Measurements from ENCODE around the gene YLPM1. TPM values are rescaled to one million over a fixed set of nuclear protein-coding genes. Genes with fewer than 3 reads are reported as not detected.

YLPM1 gene
- total RNA-seq, 2 donors from 2014 or later, result 62.6 to 67.1 TPM

DNA sequence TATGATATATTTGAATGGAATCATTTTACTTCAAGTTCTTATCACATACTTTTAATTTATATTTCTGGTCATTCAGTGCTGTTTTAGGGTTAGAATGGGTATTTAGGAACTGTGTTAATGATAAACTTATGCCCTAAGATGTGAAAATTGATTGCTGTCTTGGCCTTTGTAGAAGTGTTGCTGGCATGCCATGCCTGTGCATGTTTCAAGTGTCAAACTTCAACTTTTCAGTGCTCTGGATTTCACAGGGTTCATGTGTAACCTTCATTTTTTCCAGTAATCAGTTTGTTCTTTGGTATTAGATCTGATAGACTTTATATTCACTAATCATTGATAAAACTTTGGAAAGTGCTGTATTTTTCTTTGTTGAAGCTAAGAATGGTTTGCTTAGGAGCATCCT, 36.6 kb downstream of the YLPM1 start:
- Mint-ChIP-seq H3K4me1 (ENCODE audit: low read depth) (peaks cover 6% of the 10 kb centered on the region), H3K27me3 (ENCODE audit: low read depth) (no peaks in the 10 kb centered on the region), H3K4me3 (no peak overlapping the region), H3K9me3 (no peaks in the 10 kb centered on the region), H3K27ac (no peak overlapping the region), H3K36me3 (ENCODE audit: insufficient read depth in 2 of 2) (peaks cover 9 to 25% of the 10 kb centered on the region in 2 donors)
- ATAC-seq (replicated peaks in 1 of 2) (no peak), DNase-seq (no peak)

DNA sequence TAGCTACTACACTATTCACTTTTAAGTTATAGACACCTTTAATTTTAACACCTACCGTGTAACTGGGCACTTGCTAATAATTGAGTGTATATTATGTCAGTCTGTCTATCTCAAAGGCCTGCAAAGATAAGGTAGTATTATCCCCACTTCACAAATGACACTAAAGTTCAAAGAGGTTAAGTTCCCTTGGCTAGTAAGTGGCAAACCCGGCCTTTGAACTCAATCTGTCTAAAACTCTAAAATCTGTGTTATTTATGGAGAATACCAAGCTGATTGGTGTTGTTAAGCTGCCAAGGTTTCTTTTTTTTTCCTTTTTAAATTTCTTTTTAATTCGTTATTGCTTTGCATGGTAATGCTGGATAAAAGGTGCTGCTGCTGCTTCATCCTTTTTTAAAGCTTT, 37.7 kb downstream of the YLPM1 start:
- H3K27ac Mint-ChIP-seq, result no peak overlapping the region
- H3K4me3 Mint-ChIP-seq, result no peak overlapping the region
- peaks cover 6% of the 10 kb centered on the region for H3K4me1 Mint-ChIP-seq (ENCODE audit: low read depth)
- no peak for DNase-seq
- no peaks in the 10 kb centered on the region for H3K27me3 Mint-ChIP-seq (ENCODE audit: low read depth)
- no peaks in the 10 kb centered on the region for H3K9me3 Mint-ChIP-seq
- H3K36me3 Mint-ChIP-seq (ENCODE audit: insufficient read depth in 2 of 2), result peaks cover 9 to 25% of the 10 kb centered on the region in 2 donors
- ATAC-seq (replicated peaks in 1 of 2), result no peak

DNA sequence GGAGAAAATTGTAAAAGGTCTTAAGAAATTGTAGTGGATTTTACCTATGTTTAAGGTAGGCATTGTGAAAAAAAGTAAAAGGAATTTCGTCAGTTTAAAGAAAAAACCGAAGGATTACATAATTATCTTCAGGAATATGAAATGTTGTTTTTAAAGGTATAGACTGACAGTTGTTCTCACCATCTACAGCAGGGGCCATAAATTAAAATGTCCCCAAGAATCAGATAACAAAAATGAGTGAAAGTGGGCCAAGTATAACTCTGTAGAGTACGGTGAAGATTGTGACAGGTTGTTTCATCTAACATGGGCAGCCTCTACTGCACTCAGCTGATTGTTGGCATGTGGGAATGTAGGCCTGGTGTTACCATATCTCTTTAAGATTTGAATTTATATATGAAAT, 38.3 kb downstream of the YLPM1 start:
- Mint-ChIP-seq H3K27me3 (ENCODE audit: low read depth) (no peaks in the 10 kb centered on the region), H3K27ac (no peak overlapping the region), H3K36me3 (ENCODE audit: insufficient read depth in 2 of 2) (peaks cover 9 to 25% of the 10 kb centered on the region in 2 donors), H3K9me3 (no peaks in the 10 kb centered on the region), H3K4me1 (ENCODE audit: low read depth) (peaks cover 6% of the 10 kb centered on the region), H3K4me3 (no peak overlapping the region)
- DNase-seq (no peak), ATAC-seq (replicated peaks in 1 of 2) (no peak)

DNA sequence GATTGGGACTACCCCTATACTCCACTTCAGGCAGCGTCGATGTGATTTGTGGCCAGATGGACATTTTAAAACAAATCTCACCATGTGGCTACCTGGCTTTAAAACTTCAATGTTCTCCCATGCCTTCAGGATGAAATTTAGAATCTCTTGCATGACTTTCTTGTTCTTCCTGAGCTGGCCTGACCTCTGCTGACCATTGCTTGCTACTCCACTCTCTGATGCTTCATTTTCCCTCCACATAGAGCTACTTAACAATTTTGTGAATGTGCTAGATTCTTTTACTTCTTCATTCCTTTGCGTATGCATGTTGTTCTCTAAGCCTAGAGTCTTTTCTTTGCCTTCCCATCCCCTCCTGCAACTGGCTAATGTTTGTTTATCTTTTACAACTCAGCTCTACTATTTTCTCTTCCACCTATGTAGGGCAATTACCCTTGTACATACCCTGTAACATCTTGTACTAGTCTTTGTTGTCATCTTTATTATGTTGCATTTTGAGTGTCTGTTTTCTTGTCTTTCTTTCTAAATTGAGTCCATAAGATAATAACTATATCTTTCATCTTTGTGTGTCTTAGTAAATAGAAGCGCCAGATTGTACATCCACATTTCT, 41.2 kb downstream of the YLPM1 start:
- DNase-seq, result peak; percentile 9 to 21
- Mint-ChIP-seq H3K36me3 (ENCODE audit: insufficient read depth in 2 of 2) (peaks cover 3 to 23% of the 10 kb centered on the region in 2 donors), H3K27ac (no peak overlapping the region), H3K9me3 (no peaks in the 10 kb centered on the region), H3K27me3 (ENCODE audit: low read depth) (no peaks in the 10 kb centered on the region), H3K4me1 (ENCODE audit: low read depth) (no peaks in the 10 kb centered on the region), H3K4me3 (no peak overlapping the region)
- peak in 1 of 2 donors; percentile 47 for ATAC-seq (replicated peaks in 1 of 2)

DNA sequence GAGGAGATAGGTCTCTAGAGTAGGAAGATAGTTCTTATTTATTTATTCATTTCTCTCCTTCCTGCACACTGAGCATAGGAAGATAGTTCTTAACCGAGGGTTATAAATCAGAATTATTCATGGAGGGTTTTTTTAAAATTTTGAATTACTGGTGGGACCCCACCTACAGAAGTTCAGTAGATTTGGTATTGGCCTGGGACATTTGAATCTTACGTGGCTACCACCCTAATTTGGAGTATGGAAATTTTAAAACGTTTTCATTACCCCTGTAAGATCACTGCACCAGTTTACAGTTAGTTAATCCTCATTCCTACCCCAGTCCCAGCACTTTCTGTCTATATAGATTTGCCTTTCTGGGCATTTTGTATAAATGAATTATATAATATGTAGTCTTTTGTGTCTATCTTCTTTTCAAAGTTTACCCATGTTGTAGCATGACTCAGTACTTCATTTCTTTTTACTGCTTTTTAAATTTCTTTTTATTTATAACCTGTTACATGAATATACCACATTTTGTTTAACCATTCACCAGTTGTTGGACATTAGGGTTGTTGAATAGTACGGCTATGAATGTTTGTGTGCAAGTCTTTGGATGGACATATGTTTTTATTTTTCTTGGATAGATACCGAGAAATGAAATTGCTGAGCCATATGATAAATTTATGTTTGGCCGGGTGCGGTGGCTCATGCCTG, 44.9 kb downstream of the YLPM1 start:
- Mint-ChIP-seq H3K36me3 (ENCODE audit: insufficient read depth in 2 of 2) (peaks cover 5 to 39% of the 10 kb centered on the region in 2 donors), H3K4me3 (no peak overlapping the region), H3K9me3 (no peaks in the 10 kb centered on the region), H3K27me3 (ENCODE audit: low read depth) (no peaks in the 10 kb centered on the region), H3K4me1 (ENCODE audit: low read depth) (no peaks in the 10 kb centered on the region), H3K27ac (no peak overlapping the region)
- DNase-seq, result no peak
- ATAC-seq (replicated peaks in 1 of 2), result no peak

GRCh38 chr14:74816124-74816523, 53.0 kb downstream of the YLPM1 start:
- H3K27ac Mint-ChIP-seq, result no peak overlapping the region
- ATAC-seq (replicated peaks in 1 of 2) (no peak), DNase-seq (no peak)
- H3K27me3 Mint-ChIP-seq (ENCODE audit: low read depth), result no peaks in the 10 kb centered on the region
- H3K9me3 Mint-ChIP-seq, result no peaks in the 10 kb centered on the region
- H3K4me1 Mint-ChIP-seq (ENCODE audit: low read depth), result peaks cover 5% of the 10 kb centered on the region
- no peak overlapping the region for H3K4me3 Mint-ChIP-seq
- H3K36me3 Mint-ChIP-seq (ENCODE audit: insufficient read depth in 2 of 2), result peaks cover 9 to 47% of the 10 kb centered on the region in 2 donors

- no peak overlapping the region for H3K4me3 Mint-ChIP-seq
- ATAC-seq (replicated peaks in 1 of 2) (no peak), DNase-seq (no peak)
- peaks cover 8 to 35% of the 10 kb centered on the region in 2 donors for H3K36me3 Mint-ChIP-seq (ENCODE audit: insufficient read depth in 2 of 2)
- H3K27me3 Mint-ChIP-seq (ENCODE audit: low read depth), result no peaks in the 10 kb centered on the region
- peak overlapping the region; percentile 67 for H3K27ac Mint-ChIP-seq
- H3K9me3 Mint-ChIP-seq, result no peaks in the 10 kb centered on the region
- peaks cover 5% of the 10 kb centered on the region for H3K4me1 Mint-ChIP-seq (ENCODE audit: low read depth)
Measured at GRCh38 chr14:74820288-74820687, 57.2 kb downstream of the YLPM1 start.

GRCh38 chr14:74821267-74821915, 58.3 kb downstream of the YLPM1 start:
- Mint-ChIP-seq H3K27me3 (ENCODE audit: low read depth) (no peaks in the 10 kb centered on the region), H3K4me1 (ENCODE audit: low read depth) (peaks cover 5% of the 10 kb centered on the region), H3K4me3 (no peak overlapping the region), H3K9me3 (no peaks in the 10 kb centered on the region), H3K36me3 (ENCODE audit: insufficient read depth in 2 of 2) (peaks cover 4 to 25% of the 10 kb centered on the region in 2 donors), H3K27ac (no peak overlapping the region)
- ATAC-seq (replicated peaks in 1 of 2) (no peak), DNase-seq (no peak)

GRCh38 chr14:74824997-74825396, 61.9 kb downstream of the YLPM1 start:
- no peaks in the 10 kb centered on the region for H3K27me3 Mint-ChIP-seq (ENCODE audit: low read depth)
- no peak overlapping the region for H3K27ac Mint-ChIP-seq
- no peaks in the 10 kb centered on the region for H3K4me1 Mint-ChIP-seq (ENCODE audit: low read depth)
- no peak overlapping the region for H3K4me3 Mint-ChIP-seq
- no peak for ATAC-seq (replicated peaks in 1 of 2)
- no peaks in the 10 kb centered on the region for H3K9me3 Mint-ChIP-seq
- DNase-seq, result no peak
- H3K36me3 Mint-ChIP-seq (ENCODE audit: insufficient read depth in 2 of 2), result peaks cover 0 to 20% of the 10 kb centered on the region in 2 donors

GRCh38 chr14:74826574-74826973, 63.5 kb downstream of the YLPM1 start:
- H3K4me1 Mint-ChIP-seq (ENCODE audit: low read depth), result no peaks in the 10 kb centered on the region
- no peak overlapping the region for H3K4me3 Mint-ChIP-seq
- no peak overlapping the region for H3K27ac Mint-ChIP-seq
- ATAC-seq (replicated peaks in 1 of 2), result no peak
- no peaks in the 10 kb centered on the region for H3K27me3 Mint-ChIP-seq (ENCODE audit: low read depth)
- no peak for DNase-seq
- no peaks in the 10 kb centered on the region for H3K9me3 Mint-ChIP-seq
- peaks cover 0 to 20% of the 10 kb centered on the region in 2 donors for H3K36me3 Mint-ChIP-seq (ENCODE audit: insufficient read depth in 2 of 2)

DNA sequence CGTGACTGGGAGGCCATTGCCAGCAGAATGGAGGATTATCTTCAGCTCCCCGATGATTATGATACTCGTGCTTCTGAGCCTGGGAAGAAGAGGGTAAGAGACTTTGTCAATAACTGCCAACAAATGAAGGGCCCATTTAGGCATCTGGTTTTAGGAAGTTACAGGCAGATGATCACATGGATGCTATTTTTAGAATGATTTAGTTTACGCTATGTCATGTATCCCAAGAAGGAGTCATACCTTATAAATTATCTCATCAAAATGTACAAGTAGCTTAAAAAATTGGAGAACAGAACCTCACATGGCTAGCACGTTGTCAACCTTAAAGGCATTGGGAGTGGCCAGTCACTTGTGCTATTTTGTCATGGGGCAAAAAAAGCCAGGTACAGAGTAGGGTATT, 66.1 kb downstream of the YLPM1 start:
- DNase-seq (no peak), ATAC-seq (replicated peaks in 1 of 2) (no peak)
- Mint-ChIP-seq H3K4me3 (no peak overlapping the region), H3K27ac (no peak overlapping the region), H3K9me3 (no peaks in the 10 kb centered on the region), H3K36me3 (ENCODE audit: insufficient read depth in 2 of 2) (peaks cover 0 to 18% of the 10 kb centered on the region in 2 donors), H3K4me1 (ENCODE audit: low read depth) (peaks cover 1% of the 10 kb centered on the region), H3K27me3 (ENCODE audit: low read depth) (no peaks in the 10 kb centered on the region)

DNA sequence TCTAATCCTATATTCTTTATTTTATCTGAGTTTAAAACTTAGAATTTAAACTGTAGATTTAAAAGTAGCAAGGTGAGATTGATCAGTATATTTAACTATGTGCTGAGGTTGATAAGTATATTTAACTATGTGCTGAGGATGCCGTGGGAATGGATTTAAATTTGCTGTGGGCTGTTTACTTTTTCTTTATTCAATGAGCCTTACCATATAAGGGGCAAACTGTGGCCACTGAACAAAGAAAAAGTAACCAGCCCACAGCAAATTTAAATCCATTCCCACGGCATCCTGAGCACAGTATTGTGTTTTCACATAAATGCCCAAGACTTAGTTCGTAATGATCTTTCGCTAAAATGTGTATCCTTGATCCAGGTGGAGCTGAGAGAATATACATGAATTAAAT, 69.7 kb downstream of the YLPM1 start:
- no peak for ATAC-seq (replicated peaks in 1 of 2)
- DNase-seq, result no peak
- peaks cover 37% of the 10 kb centered on the region for H3K4me1 Mint-ChIP-seq (ENCODE audit: low read depth)
- peaks cover 2 to 18% of the 10 kb centered on the region in 2 donors for H3K36me3 Mint-ChIP-seq (ENCODE audit: insufficient read depth in 2 of 2)
- no peaks in the 10 kb centered on the region for H3K27me3 Mint-ChIP-seq (ENCODE audit: low read depth)
- no peak overlapping the region for H3K27ac Mint-ChIP-seq
- no peaks in the 10 kb centered on the region for H3K9me3 Mint-ChIP-seq
- H3K4me3 Mint-ChIP-seq, result no peak overlapping the region

- ATAC-seq (replicated peaks in 1 of 2) (no peak), DNase-seq (no peak)
- Mint-ChIP-seq H3K9me3 (no peaks in the 10 kb centered on the region), H3K36me3 (ENCODE audit: insufficient read depth in 2 of 2) (peaks cover 2 to 11% of the 10 kb centered on the region in 2 donors), H3K4me1 (ENCODE audit: low read depth) (peaks cover 52% of the 10 kb centered on the region), H3K27ac (peak overlapping the region; percentile 39), H3K4me3 (peak overlapping the region in 1 of 2 donors; percentile 57), H3K27me3 (ENCODE audit: low read depth) (no peaks in the 10 kb centered on the region)
Measured at GRCh38 chr14:74834692-74835392, 71.7 kb downstream of the YLPM1 start.

All from activated T-cell treated with anti-CD3 and anti-CD28 coated beads, Interleukin-2, amount 50 U/mL, for 72 hours (primary cell).